Activated T-helper 1 cell treated with anti-CD3 and anti-CD28 coated beads, Interleukin-2, amount 50 U/mL, for 16 hours (primary cell): Measurements from ENCODE around the gene PHF24.
"Not testable (repeated sequence)": the region's sequence is repeated elsewhere in the genome, so short reads cannot be mapped to it uniquely, and the experiment has no call there.

Experiments
- DNase-seq, 2 donors: peaks; one replicate each; pipeline ENCODE4 v3.0.0-alpha.2; 2020; ENCODE audit warnings: low read depth in 1 of 2, low spot score in 1 of 2

Gene PHF24

DNA sequence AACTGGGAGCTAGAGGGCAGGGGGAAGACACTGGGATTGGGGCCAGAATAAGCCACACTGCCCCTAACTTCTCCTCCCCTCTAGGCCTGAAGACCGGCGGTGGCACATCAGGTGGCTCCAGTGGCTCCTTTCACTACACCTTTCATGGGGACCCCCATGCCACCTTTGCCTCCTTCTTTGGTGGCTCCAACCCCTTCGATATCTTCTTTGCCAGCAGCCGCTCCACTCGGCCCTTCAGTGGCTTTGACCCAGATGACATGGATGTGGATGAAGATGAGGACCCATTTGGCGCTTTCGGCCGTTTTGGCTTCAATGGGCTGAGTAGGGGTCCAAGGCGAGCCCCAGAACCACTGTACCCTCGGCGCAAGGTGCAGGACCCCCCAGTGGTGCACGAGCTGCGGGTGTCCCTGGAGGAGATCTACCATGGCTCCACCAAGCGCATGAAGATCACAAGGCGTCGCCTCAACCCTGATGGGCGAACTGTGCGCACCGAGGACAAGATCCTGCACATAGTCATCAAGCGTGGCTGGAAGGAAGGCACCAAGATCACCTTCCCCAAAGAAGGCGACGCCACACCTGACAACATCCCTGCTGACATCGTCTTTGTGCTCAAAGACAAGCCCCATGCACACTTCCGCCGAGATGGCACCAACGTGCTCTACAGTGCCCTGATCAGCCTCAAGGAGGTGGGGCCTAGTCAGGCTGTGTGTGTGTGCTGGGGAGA lies 38.3 kb downstream of the PHF24 start:
- DNase-seq, result no peak

DNA sequence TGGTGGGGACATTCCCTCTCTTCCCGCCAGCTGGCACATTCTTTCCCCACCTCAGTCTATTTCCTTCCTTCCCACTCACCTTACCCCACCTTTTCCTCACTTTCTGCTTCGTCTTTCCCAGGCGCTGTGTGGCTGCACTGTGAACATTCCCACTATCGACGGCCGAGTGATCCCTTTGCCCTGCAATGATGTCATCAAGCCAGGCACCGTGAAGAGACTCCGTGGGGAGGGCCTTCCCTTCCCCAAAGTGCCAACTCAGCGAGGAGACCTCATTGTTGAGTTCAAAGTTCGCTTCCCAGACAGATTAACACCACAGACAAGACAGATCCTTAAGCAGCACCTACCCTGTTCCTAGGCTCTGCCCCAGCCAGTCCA lies 38.8 kb downstream of the PHF24 start:
- DNase-seq, result no peak

DNA sequence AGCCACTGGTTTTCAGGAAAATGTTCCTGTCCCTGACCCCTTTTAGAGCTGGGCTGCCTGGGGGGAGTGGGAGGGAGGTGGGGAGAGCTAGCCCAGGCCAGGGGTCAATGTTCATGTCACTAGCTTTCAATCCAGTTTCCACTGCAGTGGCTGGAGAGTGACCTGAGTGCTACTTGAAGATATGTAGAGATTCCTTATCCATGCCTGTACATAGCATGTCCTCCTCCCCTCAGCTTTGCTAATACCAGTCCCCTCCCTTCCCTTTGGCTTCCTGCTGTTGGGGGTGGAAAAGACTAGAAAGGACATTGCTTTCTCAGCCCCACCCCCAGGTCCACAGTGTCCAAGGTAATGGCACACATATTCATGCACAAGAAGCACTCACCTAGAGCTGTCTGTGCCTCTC lies 39.3 kb downstream of the PHF24 start:
- DNase-seq, result no peak

DNA sequence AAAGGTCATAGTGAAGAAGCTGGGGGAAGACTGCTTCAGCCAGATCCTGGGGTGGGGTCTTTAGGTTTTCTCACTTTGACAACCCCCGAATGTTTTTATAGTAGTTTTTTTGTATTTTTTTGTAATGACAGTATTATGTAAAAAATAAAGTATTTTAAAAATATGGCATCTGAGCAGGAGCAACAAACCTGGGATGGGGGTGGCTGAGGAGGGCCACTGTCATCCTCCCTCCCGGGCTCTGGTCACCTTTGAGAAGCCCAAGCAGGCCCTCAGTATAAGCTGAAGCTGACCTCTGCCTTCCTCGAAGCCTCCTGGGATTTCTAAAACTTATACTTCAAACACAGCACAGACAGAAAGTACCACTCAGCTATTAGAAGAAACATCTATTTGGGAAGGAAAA lies 40.2 kb downstream of the PHF24 start:
- no peak for DNase-seq

DNA sequence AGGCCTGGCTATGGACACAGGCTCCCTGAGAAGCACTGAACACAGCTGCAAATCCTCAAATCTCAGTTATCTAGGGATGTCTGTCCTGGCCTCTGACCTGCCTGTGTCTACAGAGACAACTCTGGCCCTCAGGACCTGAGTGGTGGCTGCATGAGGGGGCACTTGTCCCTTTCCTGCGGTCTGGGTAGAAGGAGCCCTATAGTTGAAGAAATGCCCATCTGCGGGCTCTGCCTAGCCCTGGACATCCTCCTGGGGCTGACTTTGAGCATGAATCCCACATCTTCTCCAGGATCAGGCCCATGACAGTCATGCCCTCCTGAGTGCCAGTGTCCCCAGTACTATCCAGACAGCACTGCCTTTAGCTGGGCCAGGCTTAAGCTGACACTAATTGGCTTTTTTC lies 41.5 kb downstream of the PHF24 start:
- no peak for DNase-seq

DNA sequence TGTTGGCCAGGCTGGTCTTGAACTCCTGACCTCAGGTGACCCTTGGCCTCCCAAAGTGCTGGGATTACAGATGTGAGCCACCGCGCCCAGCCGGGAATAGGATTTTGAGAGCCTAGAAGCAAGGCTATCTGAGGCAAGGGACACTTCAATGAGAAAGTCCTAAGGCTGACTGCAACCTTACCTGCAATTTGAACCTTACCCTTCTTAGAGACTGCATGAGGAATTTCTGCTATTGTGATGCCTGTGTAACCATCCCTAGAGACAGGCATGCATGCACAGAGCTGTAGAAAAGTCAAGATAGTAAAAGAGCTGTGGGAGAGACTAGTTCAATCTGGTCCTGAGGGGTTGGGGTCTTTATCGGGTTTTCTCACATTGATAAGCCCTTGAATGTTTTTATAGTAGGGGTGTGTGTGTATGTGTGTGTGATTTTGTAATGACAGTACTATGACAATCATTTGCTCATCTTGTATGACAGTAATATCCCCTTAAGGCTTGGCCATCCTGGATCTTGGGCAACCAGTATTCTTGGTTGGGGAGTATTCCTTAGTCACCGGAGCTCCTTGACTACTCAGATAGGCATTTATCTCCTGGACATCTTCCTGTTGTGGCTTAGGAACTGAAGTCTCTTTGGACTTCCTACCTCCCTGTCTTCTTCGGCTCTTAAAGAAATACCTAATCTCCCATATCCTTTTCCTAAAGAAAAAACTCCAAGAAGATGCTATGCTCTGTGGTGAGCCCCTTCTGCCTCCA lies 42.6 kb downstream of the PHF24 start:
- DNase-seq, result no peak

DNA sequence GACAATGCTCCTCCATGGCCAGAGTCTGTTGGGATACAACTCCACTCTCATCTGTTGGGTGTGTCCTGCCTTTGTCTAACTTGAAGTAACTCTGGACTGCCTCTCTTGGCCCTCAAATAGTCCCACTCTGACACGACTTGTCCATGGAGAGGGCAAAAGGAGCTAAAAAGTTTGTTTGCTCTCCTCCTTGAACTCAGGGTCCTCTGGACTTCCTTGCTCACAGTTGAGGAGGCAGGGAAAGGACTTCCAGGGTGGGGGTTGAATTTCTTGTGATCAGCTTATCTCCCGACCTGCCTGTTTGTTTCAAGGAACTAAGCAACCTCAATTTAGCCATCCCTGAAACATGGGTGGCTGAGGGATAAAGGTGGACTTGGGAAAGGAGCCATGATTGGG lies 43.2 kb downstream of the PHF24 start:
- no peak for DNase-seq

DNA sequence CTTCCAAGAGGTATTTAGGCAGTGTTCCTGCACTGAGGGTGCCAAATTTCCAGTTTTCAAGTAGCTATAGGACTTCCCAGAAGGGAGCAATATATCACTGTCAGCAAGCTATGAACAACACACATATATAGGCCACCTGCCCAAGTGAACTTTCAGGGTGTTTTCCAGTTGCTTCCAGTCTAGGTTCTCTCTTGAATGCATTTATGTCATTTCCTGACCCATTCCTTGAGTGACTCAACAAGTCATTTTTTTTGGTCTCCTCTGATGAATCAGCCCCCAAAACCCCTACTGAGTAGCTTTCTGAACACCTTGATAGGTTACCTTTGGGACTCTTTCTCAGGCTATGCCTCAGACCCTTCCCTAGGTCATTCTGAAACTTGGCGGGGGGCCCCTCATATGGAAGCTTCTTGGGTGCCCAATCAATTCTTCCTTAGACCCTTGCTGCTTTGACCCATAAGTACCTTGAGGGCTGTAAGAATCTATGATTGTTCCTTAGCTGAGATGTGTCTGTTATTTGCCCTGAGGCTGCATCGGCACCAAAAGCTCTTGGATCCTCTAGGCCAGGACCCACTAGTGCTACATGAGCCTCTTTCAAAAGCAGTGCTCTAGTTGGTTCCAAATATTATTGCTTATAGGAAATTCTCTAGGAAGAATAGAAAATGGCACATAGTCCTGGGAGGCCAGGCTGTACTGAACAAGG lies 43.9 kb downstream of the PHF24 start:
- no peak for DNase-seq

DNA sequence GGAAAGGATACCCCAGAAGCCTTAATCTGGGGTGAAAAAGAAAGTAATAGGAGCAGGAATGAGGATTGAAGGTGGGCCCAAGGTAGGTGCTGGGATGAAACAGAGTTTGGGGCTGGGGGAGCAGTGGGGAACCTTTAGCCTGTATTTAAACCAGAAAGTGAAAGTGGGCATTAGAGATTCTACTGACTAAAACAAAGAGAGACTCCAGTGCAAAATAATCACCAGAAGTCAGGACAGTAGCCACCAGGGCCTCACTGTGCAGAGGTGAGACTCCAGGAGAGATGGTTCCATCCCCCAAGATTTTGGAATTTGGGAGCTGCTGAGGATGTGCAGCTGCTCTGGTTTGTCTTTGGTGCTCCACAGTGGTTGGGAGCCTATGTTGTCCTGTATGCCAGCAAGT lies 44.5 kb downstream of the PHF24 start:
- no peak for DNase-seq

DNA sequence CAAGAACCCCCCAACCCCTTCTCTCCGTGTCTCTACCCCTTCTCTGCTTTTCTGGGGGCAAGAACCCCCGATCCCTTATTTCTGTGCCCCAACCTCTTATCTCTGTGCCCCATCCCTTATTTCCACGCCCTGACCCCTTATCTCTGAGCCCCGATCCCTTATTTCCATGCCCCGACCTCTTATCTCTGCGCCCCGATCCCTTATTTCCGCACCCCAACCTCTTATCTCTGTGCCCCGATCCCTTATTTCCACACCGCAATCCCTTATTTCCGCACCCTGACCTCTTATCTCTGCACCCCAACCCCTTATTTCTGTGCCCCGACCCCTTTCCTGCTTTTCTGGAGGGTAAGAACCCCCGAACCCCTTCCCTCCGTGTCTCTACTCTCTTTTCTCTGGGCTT lies 46.2 kb downstream of the PHF24 start:
- DNase-seq, result not testable (repeated sequence)

DNA sequence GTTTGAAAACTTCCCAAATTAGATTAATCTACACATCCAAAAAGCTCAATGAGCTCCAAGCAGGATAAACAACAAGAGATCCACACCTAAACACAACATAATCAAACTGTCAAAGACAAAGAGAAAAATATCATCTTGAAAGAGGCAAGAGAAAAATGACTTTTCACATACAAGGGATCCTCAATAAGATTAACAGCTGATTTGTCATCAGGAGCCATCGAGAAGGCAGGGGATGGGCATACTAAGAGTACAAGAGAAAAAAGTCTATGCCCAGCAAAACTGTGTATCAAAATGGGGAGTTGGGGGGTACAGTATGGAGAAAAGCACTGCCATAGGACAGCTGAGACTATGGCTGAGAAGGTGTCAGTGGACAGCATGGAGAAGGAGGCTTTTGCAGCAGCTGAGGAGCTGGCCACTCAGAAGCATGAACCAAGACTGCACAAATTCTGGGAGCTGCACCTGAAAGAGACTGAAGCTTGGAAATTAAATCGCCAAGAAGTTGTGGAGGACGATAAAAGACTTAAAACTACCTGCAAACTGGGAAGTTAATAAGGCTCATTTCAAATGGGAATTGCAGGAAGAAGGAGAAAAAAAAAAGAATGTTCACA lies 52.4 kb downstream of the PHF24 start:
- DNase-seq, result no peak

DNA sequence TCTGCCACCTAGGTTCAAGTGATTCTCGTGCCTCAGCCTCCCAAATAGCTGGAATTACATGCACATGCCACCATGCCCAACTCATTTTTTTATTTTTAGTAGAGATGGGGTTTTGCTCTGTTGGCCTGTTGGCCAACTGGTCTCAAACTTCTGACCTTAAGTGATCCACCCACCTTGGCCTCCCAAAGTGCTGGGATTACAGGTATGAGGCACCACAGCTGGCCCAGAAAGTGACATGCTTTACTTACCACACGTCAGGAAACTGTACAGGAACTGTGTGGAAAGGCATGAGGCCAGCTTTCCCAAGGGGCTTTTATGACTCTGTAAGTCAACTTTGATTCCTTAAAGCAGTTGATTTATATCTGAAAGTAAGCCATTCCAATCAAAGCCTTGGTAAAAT lies 56.4 kb downstream of the PHF24 start:
- DNase-seq, result no peak

DNA sequence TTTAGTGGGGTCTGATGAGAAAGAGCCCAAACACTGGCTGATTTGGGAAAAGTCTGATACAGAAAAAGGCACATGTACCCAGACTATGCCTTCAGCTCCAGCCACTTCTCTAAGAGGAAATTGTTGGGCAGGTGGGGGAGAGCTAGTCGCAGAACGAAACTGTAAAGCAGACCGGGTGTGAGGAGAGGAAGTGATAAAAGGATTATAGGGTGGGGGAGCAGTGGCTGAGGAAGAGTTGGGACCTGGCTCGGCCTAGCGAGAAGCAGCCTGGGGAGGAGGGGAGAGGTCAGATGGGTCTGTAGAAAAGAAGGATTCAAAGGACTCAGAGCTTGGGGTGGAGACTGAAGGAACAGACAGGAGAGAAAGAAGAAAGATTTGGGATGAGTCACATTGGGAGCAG lies 65.4 kb downstream of the PHF24 start:
- not testable (repeated sequence) for DNase-seq

DNA sequence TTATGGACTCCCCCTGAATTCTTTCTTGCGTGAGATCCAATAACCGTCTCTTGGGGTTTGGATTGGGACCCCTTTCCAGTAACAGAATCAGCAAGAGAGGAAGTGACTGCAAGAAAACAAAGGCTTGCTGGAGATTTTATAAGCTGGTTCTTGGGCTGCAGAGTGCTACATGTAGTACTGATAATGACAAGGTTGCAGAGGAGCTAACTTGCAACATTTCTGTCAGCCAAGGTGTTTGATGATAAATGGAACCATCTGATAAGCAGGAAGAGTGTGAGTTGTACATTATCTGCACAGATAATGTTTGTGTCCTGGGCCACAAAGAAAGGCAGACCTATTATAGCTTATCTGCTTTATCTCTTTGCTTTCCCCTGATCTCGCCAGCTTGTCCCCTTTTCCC lies 68.6 kb downstream of the PHF24 start:
- DNase-seq, result no peak

DNA sequence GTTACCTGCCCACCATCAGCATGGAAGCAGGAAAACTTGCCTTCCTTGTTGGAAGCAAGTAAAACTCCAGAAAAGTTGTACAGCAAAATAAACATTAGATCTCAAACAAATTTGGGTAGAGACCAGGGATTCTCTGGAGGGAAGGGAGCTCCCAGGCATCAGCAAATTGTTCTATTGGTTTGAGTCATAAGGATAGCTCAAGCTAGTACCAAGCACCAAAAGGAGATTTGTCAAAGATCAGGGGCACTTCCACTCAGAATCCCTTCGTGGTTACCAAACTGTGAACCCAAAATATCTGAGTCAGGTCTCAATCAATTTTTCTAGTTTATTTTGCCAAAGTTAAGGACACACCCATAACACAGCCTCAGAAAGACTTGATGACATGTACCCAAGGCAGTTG lies 69.3 kb downstream of the PHF24 start:
- DNase-seq, result no peak

DNA sequence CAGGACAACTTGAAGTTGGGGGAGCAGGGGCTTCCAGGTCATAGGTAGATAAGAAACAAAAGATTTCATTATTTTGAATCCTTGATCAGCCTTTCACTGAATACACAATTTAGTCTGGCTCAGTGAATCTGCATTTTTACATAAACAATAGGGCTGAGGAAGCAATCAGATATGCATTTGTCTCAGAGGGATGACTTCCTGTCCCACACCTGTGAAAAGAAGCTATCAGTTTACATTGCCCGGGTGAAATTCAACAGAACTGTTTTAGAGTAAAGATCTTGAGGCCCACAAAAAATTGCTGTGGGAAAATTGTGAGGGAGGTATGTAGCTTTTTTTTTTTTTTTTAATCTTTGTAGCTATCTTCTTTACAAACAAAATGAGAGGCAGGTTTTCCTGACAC lies 69.8 kb downstream of the PHF24 start:
- no peak for DNase-seq

DNA sequence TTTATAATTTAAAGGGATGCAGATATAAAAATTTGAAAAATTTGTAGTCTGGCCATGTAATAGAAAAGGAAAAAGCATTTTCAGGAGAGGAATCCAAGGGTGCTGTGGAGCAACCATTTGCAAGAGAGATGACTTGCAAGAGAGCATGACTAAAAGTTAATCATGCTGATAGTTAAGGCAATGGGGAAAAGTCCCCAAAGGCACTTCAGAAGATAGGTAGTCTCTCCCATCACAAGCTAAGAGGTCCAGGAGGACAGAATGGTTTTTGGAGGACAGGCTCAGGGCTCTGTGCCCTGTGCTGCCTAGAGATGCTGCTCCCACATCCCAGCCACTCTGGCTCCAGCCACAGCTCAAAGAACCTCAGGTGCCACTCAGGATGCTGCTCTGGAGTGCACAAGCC lies 70.3 kb downstream of the PHF24 start:
- no peak for DNase-seq

DNA sequence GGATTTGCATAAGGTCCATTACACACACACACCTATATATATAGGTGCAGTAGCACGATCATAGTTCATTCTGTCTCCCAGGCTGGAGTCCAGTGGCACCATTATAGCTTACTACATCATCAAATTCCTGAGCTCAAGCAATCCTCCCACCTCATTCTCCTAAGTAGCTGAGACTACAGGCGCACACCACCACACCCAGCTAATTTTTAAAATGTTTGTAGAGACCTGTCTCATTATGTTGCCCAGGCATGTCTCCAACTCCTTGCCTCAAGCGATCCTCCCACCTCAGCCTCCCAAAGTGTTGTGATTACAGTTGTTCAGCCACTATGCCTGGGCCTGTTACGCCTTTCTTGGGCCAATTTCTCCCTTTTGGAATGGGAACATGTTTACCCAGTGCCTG lies 71.2 kb downstream of the PHF24 start:
- no peak for DNase-seq

DNA sequence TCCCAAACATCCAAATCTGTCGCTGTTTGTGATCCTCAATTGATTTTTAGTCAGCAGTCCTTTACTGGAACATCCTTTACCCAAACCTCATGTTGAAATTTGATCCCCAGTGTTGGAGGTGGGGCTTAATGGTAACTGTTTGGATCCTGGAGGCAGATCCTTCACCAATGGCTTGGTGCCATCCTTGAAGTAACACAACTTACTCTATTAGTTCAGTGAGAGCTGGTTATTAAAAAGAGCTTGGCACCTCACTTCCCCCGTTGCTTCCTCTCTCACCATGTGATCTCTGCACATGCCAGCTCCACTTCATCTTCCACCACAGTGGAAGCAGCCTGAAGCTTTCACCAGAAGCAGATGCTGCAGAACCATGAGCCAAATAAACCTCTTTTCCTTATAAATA lies 71.8 kb downstream of the PHF24 start:
- DNase-seq, result no peak
